Activated CD4-positive, alpha-beta T cell treated with anti-CD3 and anti-CD28 coated beads for 36 hours (primary cell): ENCODE data around the gene PKNOX2. TPM values are rescaled to one million over a fixed set of nuclear protein-coding genes. Genes with fewer than 3 reads are reported as not detected.

Experiments used
- ATAC-seq: fragments of 200-7000 bp; cut with Tn5 transposase; one replicate; pipeline ENCODE4 v1.10.0; 2021; ENCODE audit warnings: mild to moderate bottlenecking, moderate library complexity
- CTCF ChIA-PET: fragments of 350-600 bp; sonication (Branson Sonifier 250); formaldehyde crosslinking; loops from one replicate; lab custom pipeline; 2021; ENCODE audit warnings: antibody characterized with exemption; lab: Charles Lee
- POLR2A ChIA-PET: fragments of 350-600 bp; sonication (Branson Sonifier 250); formaldehyde crosslinking; loops from one replicate; lab custom pipeline; 2021; ENCODE audit warnings: antibody characterized with exemption, inconsistent platforms; lab: Charles Lee
- DNase-seq: peaks from one replicate; pipeline ENCODE4 v3.0.0-alpha.2; 2020
- H3K27ac Mint-ChIP-seq: one replicate; pipeline ENCODE4 v1.8.0; 2021; ENCODE audit warnings: mixed read lengths
- H3K27me3 Mint-ChIP-seq: one replicate; pipeline ENCODE4 v1.8.0; 2021; ENCODE audit warnings: mixed read lengths
- H3K36me3 Mint-ChIP-seq: one replicate; pipeline ENCODE4 v1.8.0; 2021; ENCODE audit warnings: low read depth, mixed read lengths
- H3K4me1 Mint-ChIP-seq: one replicate; pipeline ENCODE4 v1.8.0; 2021; ENCODE audit warnings: mixed read lengths
- H3K4me3 Mint-ChIP-seq: one replicate; pipeline ENCODE4 v1.8.0; 2021; ENCODE audit warnings: mild to moderate bottlenecking, moderate library complexity, mixed read lengths
- H3K9me3 Mint-ChIP-seq: one replicate; pipeline ENCODE4 v1.8.0; 2021; ENCODE audit warnings: low read depth, mixed read lengths
- intact Hi-C, 2 experiments: fragments of 100-400 bp; cut with DNase I in 1 of 2; cut with micrococcal nuclease in 1 of 2; formaldehyde crosslinking; loops; one replicate each; pipeline versions ENCODE4 v1.14.2 to v1.15.1; 2022 to 2024; cut with DNase I, micrococcal nuclease
- total RNA-seq, 2 experiments: library from RNA; stranded (reverse); gene quantifications; one replicate each; pipeline ENCODE4 v1.2.3, GENCODE V29; 2021

Gene PKNOX2
- total RNA-seq, 2 experiments from 2014 or later: not detected

GRCh38 chr11:125360066-125360465 lies 195.5 kb downstream of the PKNOX2 start:
- Mint-ChIP-seq H3K27me3 (no peaks in the 10 kb centered on the region), H3K36me3 (no peaks in the 10 kb centered on the region), H3K4me1 (no peaks in the 10 kb centered on the region), H3K27ac (no peak overlapping the region), H3K4me3 (no peak overlapping the region), H3K9me3 (no peaks in the 10 kb centered on the region)
- no peak for DNase-seq
- no peak for ATAC-seq
- ChIA-PET POLR2A (no interaction called here), CTCF (no interaction called here)
- intact Hi-C loops: no loop called here

GRCh38 chr11:125364121-125364826 lies 199.7 kb downstream of the PKNOX2 start:
- POLR2A ChIA-PET: no interaction called here
- DNase-seq (no peak), ATAC-seq (no peak)
- no peaks in the 10 kb centered on the region for H3K36me3 Mint-ChIP-seq
- no peak overlapping the region for H3K4me3 Mint-ChIP-seq
- H3K27me3 Mint-ChIP-seq: no peaks in the 10 kb centered on the region
- intact Hi-C loops: no loop called here
- CTCF ChIA-PET: interaction anchor here (0.6 to 1.3 kb wide), 6 partner anchors 11 to 254 kb away, joined by 3 to 4 read pairs (median 3); no protein-coding TSS in a partner anchor
- H3K4me1 Mint-ChIP-seq: no peaks in the 10 kb centered on the region
- H3K27ac Mint-ChIP-seq: no peak overlapping the region
- H3K9me3 Mint-ChIP-seq: no peaks in the 10 kb centered on the region

DNA sequence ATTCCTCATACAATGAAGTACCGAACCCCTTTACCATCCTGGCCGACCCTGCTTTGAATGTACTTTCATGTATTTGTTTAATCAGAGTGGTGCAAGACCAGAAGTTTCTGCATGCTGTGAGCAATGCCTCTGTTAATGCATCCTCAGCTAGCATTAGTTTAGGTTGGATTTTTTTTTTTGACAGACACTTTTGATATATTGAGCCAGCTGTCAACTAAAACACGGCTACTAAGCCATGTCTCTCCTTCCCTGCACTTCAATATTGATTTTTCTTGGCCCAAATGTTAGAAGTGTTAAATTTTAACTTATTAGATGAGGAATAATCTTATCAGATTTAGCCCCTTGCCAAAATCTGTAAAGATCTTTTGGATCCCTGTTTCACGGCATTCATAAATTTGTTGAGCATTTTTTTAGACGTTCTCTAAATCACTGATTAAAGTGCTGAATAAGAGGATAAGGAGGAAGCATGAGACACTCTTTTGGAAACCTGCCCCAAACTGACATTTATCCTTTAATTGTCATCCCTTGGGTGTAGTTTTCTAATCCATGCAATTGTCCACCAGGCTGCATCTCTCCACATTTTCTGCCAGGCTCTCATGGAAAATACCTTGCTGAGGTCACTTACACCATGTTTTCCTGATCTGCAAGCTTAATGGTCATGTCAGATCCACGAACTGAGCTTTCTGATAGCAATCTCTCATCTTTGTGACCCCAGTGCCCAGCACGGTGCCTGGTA lies 200.8 kb downstream of the PKNOX2 start:
- intact Hi-C loops: no loop called here
- Mint-ChIP-seq H3K27ac (no peak overlapping the region), H3K4me1 (no peaks in the 10 kb centered on the region), H3K36me3 (no peaks in the 10 kb centered on the region), H3K27me3 (peaks cover 1% of the 10 kb centered on the region), H3K4me3 (no peak overlapping the region), H3K9me3 (no peaks in the 10 kb centered on the region)
- POLR2A ChIA-PET: no interaction called here
- CTCF ChIA-PET: no interaction called here
- no peak for ATAC-seq
- DNase-seq: no peak

DNA sequence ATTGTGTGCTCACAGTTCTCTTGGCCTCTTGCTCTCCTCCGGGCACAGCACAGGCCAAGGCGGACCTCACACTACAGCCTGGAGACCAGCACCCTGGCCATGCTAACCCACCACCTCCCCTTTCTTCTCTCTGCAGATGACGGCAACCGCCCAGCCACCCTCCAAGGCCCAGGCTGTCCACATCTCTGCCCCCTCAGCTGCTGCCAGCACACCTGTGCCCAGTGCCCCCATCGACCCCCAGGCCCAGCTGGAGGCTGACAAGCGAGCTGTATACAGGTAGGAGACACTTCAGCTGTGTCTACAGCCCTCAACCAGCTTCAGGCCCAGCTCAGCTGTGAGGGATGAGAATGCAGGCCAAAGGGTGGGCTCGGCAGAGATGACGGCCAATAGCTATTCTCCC lies 203.2 kb downstream of the PKNOX2 start:
- no peaks in the 10 kb centered on the region for H3K9me3 Mint-ChIP-seq

DNA sequence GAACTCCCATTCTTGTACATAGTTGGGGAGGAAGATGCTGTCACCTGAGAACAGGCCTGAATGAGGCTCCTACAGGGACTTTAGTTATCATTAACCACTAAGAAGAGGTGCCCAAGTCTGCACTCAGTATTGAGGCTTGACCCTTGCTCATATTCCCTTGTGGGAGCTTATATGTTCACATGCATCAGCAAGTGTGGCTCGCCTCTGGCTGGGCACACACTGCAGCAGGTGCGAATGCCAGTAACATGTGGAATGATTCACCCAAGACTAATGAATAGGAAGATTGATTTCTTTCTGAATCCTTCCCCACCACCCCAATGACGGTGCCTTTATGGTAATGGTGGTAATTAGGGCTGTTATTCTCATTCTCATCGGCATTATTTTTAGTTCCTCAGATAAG lies 204.2 kb downstream of the PKNOX2 start:
- H3K27ac Mint-ChIP-seq: no peak overlapping the region
- no peak for ATAC-seq
- ChIA-PET CTCF (interaction anchor here (1.3 kb wide), 1 partner anchor 13 kb away, joined by 4 read pairs; no protein-coding TSS in a partner anchor), POLR2A (no interaction called here)
- peaks cover 19% of the 10 kb centered on the region for H3K27me3 Mint-ChIP-seq
- intact Hi-C loops: no loop called here
- H3K36me3 Mint-ChIP-seq: no peaks in the 10 kb centered on the region
- H3K4me3 Mint-ChIP-seq: no peak overlapping the region
- no peaks in the 10 kb centered on the region for H3K9me3 Mint-ChIP-seq
- H3K4me1 Mint-ChIP-seq: no peaks in the 10 kb centered on the region
- no peak for DNase-seq

More for the DNA sequence above, 203.2 kb downstream of the PKNOX2 start:
- intact Hi-C loops: no loop called here
- CTCF ChIA-PET: interaction anchor here (0.5 kb wide), 1 partner anchor 50 kb away, joined by 3 read pairs; no protein-coding TSS in a partner anchor
- H3K4me1 Mint-ChIP-seq: no peaks in the 10 kb centered on the region
- no peak for DNase-seq
- no peak overlapping the region for H3K4me3 Mint-ChIP-seq
- H3K36me3 Mint-ChIP-seq: no peaks in the 10 kb centered on the region
- no peak for ATAC-seq
- POLR2A ChIA-PET: no interaction called here
- peaks cover 18% of the 10 kb centered on the region for H3K27me3 Mint-ChIP-seq
- no peak overlapping the region for H3K27ac Mint-ChIP-seq

- no peaks in the 10 kb centered on the region for H3K36me3 Mint-ChIP-seq
- no peak for DNase-seq
- peaks cover 21% of the 10 kb centered on the region for H3K27me3 Mint-ChIP-seq
- intact Hi-C loops: no loop called here
- H3K4me1 Mint-ChIP-seq: no peaks in the 10 kb centered on the region
- no peak overlapping the region for H3K4me3 Mint-ChIP-seq
- ATAC-seq: no peak
- H3K9me3 Mint-ChIP-seq: no peaks in the 10 kb centered on the region
- POLR2A ChIA-PET: no interaction called here
- CTCF ChIA-PET: no interaction called here
- H3K27ac Mint-ChIP-seq: no peak overlapping the region
These were observed 205.3 kb downstream of the PKNOX2 start for GRCh38 chr11:125369808-125370207.

DNA sequence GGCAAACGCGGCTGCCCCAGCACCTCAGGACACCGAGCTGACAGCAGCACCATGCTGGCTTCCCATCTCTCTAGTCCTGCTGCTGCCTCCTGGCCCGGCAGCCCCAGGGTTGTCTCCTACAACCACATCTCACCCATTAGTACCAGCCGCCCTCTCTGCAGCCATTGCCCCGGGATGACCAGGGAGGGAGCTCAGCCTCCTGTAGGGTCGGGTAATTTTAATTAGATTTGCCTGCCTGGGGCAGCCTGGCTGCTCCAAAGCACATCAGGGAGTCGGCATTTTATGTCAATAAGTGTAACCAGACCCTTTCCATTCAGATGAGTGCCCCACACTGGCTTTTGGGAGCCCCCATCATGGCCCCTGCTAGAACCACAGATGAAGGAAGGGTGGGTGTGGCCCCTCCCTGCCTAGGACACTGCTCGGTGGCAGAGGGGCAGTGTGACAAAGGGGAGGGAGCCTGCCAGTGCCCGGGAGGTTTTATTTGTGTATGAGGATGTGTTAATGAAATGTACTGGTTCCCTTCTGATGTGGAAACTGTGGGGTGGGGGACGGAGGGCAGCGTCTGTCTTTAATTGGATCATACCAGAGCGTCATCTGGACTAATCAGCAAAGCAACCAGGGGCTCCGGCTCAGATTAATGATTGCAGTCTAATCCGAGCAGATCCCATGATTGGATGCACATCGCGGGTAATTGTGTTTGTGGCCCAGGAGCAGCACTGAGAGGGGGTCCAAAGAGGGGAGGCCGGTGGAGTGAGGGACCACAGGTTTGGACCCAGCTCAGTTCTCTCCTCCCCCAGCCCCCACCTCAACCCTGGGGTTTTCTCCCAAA lies 206.2 kb downstream of the PKNOX2 start:
- ChIA-PET CTCF (no interaction called here), POLR2A (no interaction called here)

GRCh38 chr11:125371431-125371935 lies 206.9 kb downstream of the PKNOX2 start:
- no peaks in the 10 kb centered on the region for H3K36me3 Mint-ChIP-seq
- H3K27ac Mint-ChIP-seq: no peak overlapping the region
- ChIA-PET CTCF (interaction anchor here (1.6 kb wide), 1 partner anchor 26 kb away, joined by 3 read pairs; no protein-coding TSS in a partner anchor), POLR2A (no interaction called here)
- no peaks in the 10 kb centered on the region for H3K9me3 Mint-ChIP-seq
- intact Hi-C loops: no loop called here
- H3K4me1 Mint-ChIP-seq: no peaks in the 10 kb centered on the region
- no peak overlapping the region for H3K4me3 Mint-ChIP-seq
- no peak for ATAC-seq
- peaks cover 22% of the 10 kb centered on the region for H3K27me3 Mint-ChIP-seq
- DNase-seq: no peak

More for the DNA sequence above, 206.2 kb downstream of the PKNOX2 start:
- no peak overlapping the region for H3K4me3 Mint-ChIP-seq
- intact Hi-C loops: no loop called here
- no peak for DNase-seq
- no peaks in the 10 kb centered on the region for H3K4me1 Mint-ChIP-seq
- H3K36me3 Mint-ChIP-seq: no peaks in the 10 kb centered on the region
- peaks cover 21% of the 10 kb centered on the region for H3K27me3 Mint-ChIP-seq
- no peak for ATAC-seq
- H3K9me3 Mint-ChIP-seq: no peaks in the 10 kb centered on the region
- H3K27ac Mint-ChIP-seq: no peak overlapping the region

- POLR2A ChIA-PET: no interaction called here
- no peak for ATAC-seq
- CTCF ChIA-PET: interaction anchor here (1.1 to 1.6 kb wide), 3 partner anchors 14 to 39 kb away, joined by 3 to 5 read pairs (median 3); no protein-coding TSS in a partner anchor
- intact Hi-C loops: no loop called here
- DNase-seq: no peak
- H3K27ac Mint-ChIP-seq: no peak overlapping the region
- no peaks in the 10 kb centered on the region for H3K9me3 Mint-ChIP-seq
- H3K36me3 Mint-ChIP-seq: no peaks in the 10 kb centered on the region
- H3K27me3 Mint-ChIP-seq: peaks cover 23% of the 10 kb centered on the region
- H3K4me3 Mint-ChIP-seq: no peak overlapping the region
- H3K4me1 Mint-ChIP-seq: no peaks in the 10 kb centered on the region
These were observed 207.5 kb downstream of the PKNOX2 start for GRCh38 chr11:125372088-125372487.

DNA sequence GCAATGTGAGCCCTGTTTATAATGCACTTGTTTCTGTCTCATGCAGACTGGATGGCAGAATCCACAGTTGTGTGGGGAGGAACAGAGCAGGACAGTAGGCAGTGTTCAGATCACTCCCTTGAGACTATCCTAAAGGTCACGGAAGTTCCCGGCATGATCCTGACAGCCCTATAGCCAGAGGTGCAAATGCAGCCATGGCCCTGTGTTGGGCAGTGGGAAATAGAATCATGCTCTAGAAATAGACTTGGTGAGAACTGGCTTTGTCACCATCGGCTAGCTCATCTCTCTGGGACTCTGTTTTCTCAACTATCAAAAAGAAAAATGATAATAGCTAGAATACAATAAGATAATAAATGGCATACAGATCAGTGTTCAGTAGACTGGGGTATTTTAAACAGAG lies 208.4 kb downstream of the PKNOX2 start:
- H3K27ac Mint-ChIP-seq: no peak overlapping the region
- CTCF ChIA-PET: interaction anchor here (0.9 to 1.6 kb wide), 4 partner anchors 13 to 40 kb away, joined by 3 to 5 read pairs (median 3); no protein-coding TSS in a partner anchor
- H3K4me3 Mint-ChIP-seq: no peak overlapping the region
- intact Hi-C loops: no loop called here
- DNase-seq (no peak), ATAC-seq (no peak)
- POLR2A ChIA-PET: no interaction called here
- H3K4me1 Mint-ChIP-seq: no peaks in the 10 kb centered on the region
- no peaks in the 10 kb centered on the region for H3K9me3 Mint-ChIP-seq
- H3K27me3 Mint-ChIP-seq: peaks cover 25% of the 10 kb centered on the region
- H3K36me3 Mint-ChIP-seq: no peaks in the 10 kb centered on the region
